Fibroblast of lung (primary cell): Measurements from ENCODE around the gene TNS1. TPM values are rescaled to one million over a fixed set of nuclear protein-coding genes. Genes with fewer than 3 reads are reported as not detected.

Experiments
- DNase-seq, 2 donors: peaks; one replicate each; pipeline versions ENCODE4 v3.0.0 to v3.0.0-alpha.2; 2010; ENCODE audit warnings: low read depth in 2 of 2
- H2AFZ ChIP-seq: 2 replicates; pipeline ENCODE4 v1.5.1; 2012; ENCODE audit warnings: low read length, control low read depth, inconsistent platforms
- H3K27ac ChIP-seq: 2 replicates; pipeline ENCODE4 v1.5.1; 2011; ENCODE audit warnings: low read length, control low read depth; ENCODE audit not compliant: insufficient read depth
- H3K27me3 ChIP-seq: 2 replicates; pipeline ENCODE4 v1.5.1; 2011; ENCODE audit warnings: mild to moderate bottlenecking, low read length; ENCODE audit not compliant: control insufficient read depth, insufficient read depth
- H3K36me3 ChIP-seq: 2 replicates; pipeline ENCODE4 v1.5.1; 2011; ENCODE audit warnings: low read length; ENCODE audit not compliant: control insufficient read depth, insufficient read depth
- H3K4me1 ChIP-seq: 2 replicates; pipeline ENCODE4 v1.5.1; 2011; ENCODE audit warnings: low read length; ENCODE audit not compliant: control insufficient read depth, insufficient read depth; ENCODE audit errors: extremely low read depth
- H3K4me2 ChIP-seq: 2 replicates; pipeline ENCODE4 v1.5.1; 2011; ENCODE audit warnings: low read length, control low read depth; ENCODE audit not compliant: insufficient read depth; ENCODE audit errors: extremely low read depth
- H3K4me3 ChIP-seq, 4 experiments: fragments of 200-600 bp in 1 of 4; sonication (generic) in 1 of 4; replicated peaks in 1 of 4; 2 replicates each; pipeline ENCODE4 v1.5.1; 2011 to 2016; ENCODE audit warnings: low read length in 4 of 4, low read depth in 3 of 4, mild to moderate bottlenecking in 3 of 4, control low read depth in 2 of 4, inconsistent platforms in 1 of 4, mixed read lengths in 1 of 4; ENCODE audit not compliant: insufficient read depth in 1 of 4; ENCODE audit errors: control extremely low read depth in 1 of 4
- H3K79me2 ChIP-seq: 2 replicates; pipeline ENCODE4 v1.5.1; 2012; ENCODE audit warnings: mild to moderate bottlenecking, low read length, inconsistent platforms; ENCODE audit not compliant: control insufficient read depth, insufficient read depth
- H3K9ac ChIP-seq: 2 replicates; pipeline ENCODE4 v1.5.1; 2011; ENCODE audit warnings: mild to moderate bottlenecking, low read length, control low read depth; ENCODE audit not compliant: insufficient read depth
- H3K9me3 ChIP-seq: 2 replicates; pipeline ENCODE4 v1.5.1; 2012; ENCODE audit warnings: low read depth, low read length; ENCODE audit not compliant: control insufficient read depth, insufficient read depth
- H4K20me1 ChIP-seq: 2 replicates; pipeline ENCODE4 v1.5.1; 2011; ENCODE audit warnings: low read length; ENCODE audit not compliant: control insufficient read depth, insufficient read depth; ENCODE audit errors: extremely low read depth
- EZH2 ChIP-seq: IDR thresholded peaks from 2 replicates; pipeline ENCODE4 v1.5.1; 2012; ENCODE audit warnings: low read length, control low read depth, mild to moderate bottlenecking; ENCODE audit errors: missing control alignments
- polyA plus RNA-seq, 2 donors: library from polyadenylated mRNA; depleted of rRNA in 1 of 2; stranded (reverse) in 1 of 2; unstranded in 1 of 2; fragments of >200 nt; gene quantifications; 2 replicates each; pipeline ENCODE4 v1.2.1, GENCODE V29; 2011 to 2012; ENCODE audit warnings: missing spikeins in 1 of 2
- total RNA-seq: library from RNA; depleted of rRNA; stranded (reverse); fragments of >200 nt; gene quantifications from 2 replicates; pipeline ENCODE4 v1.2.1, GENCODE V29; 2014
- TF ChIP-seq, protein P1 (sequence below), 2 donors: IDR thresholded peaks in 1 of 2; conservative IDR thresholded peaks in 1 of 2; 1 replicate in 1 of 2; 2 replicates in 1 of 2; pipeline ENCODE4 v1.5.1; 2011 to 2012; ENCODE audit warnings: low read length in 2 of 2, control low read depth in 1 of 2, inconsistent platforms in 1 of 2, low read depth in 1 of 2, mild to moderate bottlenecking in 1 of 2

TNS1 gene
- total and polyA plus RNA-seq, 2 donors (not counting 1 experiment from before 2014, with no cell fraction given), result 44.4 to 47.1 TPM

DNA sequence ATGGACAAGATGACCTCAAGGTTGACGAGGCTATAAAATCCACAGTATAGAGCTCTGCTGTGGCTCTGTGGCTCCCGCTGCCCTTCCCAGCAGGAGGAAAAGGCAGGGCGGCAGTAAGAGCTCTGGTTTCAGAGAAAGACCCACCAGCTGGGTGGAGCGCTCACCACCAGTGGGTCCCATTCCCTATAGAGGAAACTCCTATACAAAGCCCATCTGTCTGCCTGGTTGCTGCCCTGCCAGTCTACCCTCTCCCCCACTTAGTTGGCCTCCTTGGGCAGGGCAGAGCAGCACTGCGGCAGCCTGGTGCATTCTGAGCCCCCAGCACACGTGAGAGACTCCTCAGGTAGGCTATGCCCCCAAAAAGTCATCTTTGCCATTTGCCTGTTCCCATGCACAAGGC lies 26.5 kb downstream of the TNS1 start:
- Histone ChIP-seq H3K27ac (no peak overlapping the region), H3K36me3 (no peaks in the 10 kb centered on the region), H3K27me3 (no peaks in the 10 kb centered on the region), H4K20me1 (no peaks in the 10 kb centered on the region), H3K4me2 (no peak overlapping the region), H3K9me3 (no peaks in the 10 kb centered on the region), H3K9ac (no peak overlapping the region), H3K79me2 (no peaks in the 10 kb centered on the region), H2AFZ (no peak overlapping the region), H3K4me1 (peaks cover 13% of the 10 kb centered on the region), H3K4me3 (no peak overlapping the region)
- no peak for DNase-seq
- TF ChIP-seq, protein P1, sequence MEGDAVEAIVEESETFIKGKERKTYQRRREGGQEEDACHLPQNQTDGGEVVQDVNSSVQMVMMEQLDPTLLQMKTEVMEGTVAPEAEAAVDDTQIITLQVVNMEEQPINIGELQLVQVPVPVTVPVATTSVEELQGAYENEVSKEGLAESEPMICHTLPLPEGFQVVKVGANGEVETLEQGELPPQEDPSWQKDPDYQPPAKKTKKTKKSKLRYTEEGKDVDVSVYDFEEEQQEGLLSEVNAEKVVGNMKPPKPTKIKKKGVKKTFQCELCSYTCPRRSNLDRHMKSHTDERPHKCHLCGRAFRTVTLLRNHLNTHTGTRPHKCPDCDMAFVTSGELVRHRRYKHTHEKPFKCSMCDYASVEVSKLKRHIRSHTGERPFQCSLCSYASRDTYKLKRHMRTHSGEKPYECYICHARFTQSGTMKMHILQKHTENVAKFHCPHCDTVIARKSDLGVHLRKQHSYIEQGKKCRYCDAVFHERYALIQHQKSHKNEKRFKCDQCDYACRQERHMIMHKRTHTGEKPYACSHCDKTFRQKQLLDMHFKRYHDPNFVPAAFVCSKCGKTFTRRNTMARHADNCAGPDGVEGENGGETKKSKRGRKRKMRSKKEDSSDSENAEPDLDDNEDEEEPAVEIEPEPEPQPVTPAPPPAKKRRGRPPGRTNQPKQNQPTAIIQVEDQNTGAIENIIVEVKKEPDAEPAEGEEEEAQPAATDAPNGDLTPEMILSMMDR (conservative IDR thresholded peaks at IDR 0.05 in 1 of 2, IDR thresholded peaks at IDR 0.05 in 1 of 2; ENCODE audit: low read depth in 1 of 2, low read length in 2 of 2), result no peak
- no peak for TF ChIP-seq EZH2

DNA sequence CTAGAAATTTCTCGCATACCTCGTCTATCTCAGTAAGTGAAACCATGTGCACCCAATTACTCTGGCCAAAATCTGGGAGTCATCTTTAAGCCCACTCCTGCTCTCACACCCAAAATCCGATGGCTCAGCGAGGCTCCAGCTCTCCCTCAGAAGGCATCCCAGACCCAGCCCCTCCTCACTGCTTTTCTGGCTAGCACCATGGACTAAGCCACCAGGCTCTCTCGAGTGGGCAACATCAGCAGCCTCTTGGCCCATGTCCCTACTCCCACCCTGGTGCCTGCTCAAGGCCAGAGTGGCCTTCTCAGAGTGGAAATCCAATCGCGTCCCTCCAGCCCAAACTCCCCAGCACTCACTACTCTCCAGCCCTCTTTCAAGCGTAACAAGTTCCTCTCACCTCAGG lies 27.2 kb downstream of the TNS1 start:
- no peaks in the 10 kb centered on the region for H4K20me1 ChIP-seq
- no peak for TF ChIP-seq EZH2
- TF ChIP-seq, protein P1 (conservative IDR thresholded peaks at IDR 0.05 in 1 of 2, IDR thresholded peaks at IDR 0.05 in 1 of 2; ENCODE audit: low read depth in 1 of 2, low read length in 2 of 2), result no peak

DNA sequence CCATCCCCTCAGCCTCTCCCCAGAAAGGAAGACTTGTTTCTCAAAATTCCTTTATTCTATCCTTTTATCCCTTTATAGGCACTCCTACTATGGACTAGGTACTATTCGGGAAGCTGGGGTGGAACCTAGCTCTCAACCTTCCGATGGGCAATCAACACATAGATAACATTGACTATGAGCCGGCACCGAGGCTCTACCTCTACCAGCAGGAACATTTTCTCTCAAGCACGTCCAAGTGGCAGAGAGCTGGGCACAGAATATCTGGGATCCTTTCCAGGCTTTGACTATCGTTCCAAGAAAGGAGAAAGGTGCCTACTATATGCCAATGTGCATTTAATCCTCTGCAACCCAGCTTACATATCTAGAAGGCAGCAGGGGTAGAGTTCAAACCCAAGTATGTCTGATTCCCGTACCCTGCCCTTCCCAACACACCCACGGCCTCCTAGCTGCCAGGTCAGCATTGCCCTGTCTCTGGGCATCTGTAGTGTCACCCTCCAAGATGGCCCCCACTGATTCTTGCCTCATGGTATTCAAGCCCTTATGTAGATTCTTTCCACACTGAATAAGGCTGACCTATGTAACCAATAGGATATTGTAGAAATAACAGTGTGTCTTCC lies 28.3 kb downstream of the TNS1 start:
- DNase-seq, result no peak
- H3K36me3 ChIP-seq, result no peaks in the 10 kb centered on the region
- H3K4me2 ChIP-seq, result no peak overlapping the region
- no peak overlapping the region for H3K4me3 ChIP-seq
- peaks cover 6% of the 10 kb centered on the region for H3K4me1 ChIP-seq
- no peak overlapping the region for H2AFZ ChIP-seq
- no peaks in the 10 kb centered on the region for H3K9me3 ChIP-seq
- no peak overlapping the region for H3K9ac ChIP-seq
- H3K79me2 ChIP-seq, result no peaks in the 10 kb centered on the region
- H3K27ac ChIP-seq, result no peak overlapping the region
- H4K20me1 ChIP-seq, result no peaks in the 10 kb centered on the region
- H3K27me3 ChIP-seq, result no peaks in the 10 kb centered on the region
- TF ChIP-seq EZH2, result no peak
- TF ChIP-seq, protein P1 (conservative IDR thresholded peaks at IDR 0.05 in 1 of 2, IDR thresholded peaks at IDR 0.05 in 1 of 2; ENCODE audit: low read depth in 1 of 2, low read length in 2 of 2), result no peak

More for the DNA sequence above, 27.2 kb downstream of the TNS1 start:
- H3K36me3 ChIP-seq, result no peaks in the 10 kb centered on the region
- H3K4me2 ChIP-seq, result no peak overlapping the region
- H2AFZ ChIP-seq, result no peak overlapping the region
- no peak overlapping the region for H3K27ac ChIP-seq
- H3K27me3 ChIP-seq, result no peaks in the 10 kb centered on the region
- no peak for DNase-seq
- no peak overlapping the region for H3K4me3 ChIP-seq
- no peaks in the 10 kb centered on the region for H3K9me3 ChIP-seq
- H3K79me2 ChIP-seq, result no peaks in the 10 kb centered on the region
- no peak overlapping the region for H3K9ac ChIP-seq
- peaks cover 13% of the 10 kb centered on the region for H3K4me1 ChIP-seq
